NCI-H774 (cell line): Measurements from ENCODE around the gene ARL2BP.
"Not testable (repeated sequence)": the region's sequence is repeated elsewhere in the genome, so short reads cannot be mapped to it uniquely, and the experiment has no call there.

ENCODE experiments used
- DNase-seq: peaks from one replicate; lab custom pipeline; 2025; lab: John Stamatoyannopoulos, UW

ARL2BP gene

DNA sequence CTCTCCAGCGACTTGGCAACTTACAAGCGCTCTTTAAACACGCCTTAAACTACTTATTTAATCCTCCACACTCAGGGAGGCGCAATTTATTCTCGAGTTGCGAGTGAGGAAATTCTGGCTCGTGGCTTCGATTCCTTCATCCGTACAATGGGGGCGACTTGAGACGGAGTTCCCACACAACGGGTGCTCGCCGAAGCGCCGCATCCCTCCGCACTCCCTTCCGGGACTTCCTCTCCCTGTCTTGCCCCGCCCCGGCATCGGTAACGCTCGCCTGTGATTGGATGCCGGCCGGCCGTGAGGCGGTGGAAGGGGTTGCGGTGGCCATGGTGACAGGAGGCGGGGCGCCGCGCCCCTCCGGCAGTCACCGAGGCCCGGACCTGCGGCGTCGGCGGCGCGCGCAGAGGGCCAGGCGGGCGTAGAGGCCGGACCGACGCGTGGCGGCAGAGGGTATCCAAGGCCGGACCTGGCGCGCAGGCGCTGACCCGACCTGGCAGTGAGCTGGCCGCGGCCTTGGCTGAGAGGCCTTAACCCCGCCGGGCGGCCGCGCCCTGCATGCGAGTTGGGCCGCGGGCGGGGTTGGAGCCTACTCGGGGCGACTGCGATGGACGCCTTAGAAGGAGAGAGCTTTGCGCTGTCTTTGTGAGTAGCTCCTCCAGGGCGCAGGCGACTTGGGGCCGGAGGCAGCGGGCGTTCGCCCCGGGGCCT lies at the start of gene ARL2BP:
TSS of gene ARL2BP (plus strand) at position 493 of the 705 bp plus-strand sequence. CDS start at position 602, 109 bp downstream.
- DNase-seq, result peak; percentile 96

DNA sequence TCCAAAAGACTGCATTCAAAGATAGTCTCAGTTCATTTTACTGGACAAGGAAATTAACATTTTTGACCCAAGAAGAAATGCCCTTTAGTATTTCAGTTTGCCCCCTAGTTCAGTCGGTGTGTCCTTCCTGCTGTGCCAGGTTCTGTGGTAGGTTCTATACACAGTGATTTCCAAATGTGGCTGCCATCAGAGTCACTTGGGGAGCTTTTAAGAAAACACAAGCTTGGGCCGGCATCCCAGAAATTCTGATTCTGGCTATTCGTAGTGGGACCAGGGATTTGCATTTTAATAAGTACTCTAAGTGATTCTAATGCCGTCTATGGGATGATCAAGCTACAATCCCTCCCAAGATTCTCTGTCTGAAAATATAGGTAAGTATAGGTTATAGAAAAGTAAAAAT lies 48.8 kb upstream of the ARL2BP start:
- no peak for DNase-seq

DNA sequence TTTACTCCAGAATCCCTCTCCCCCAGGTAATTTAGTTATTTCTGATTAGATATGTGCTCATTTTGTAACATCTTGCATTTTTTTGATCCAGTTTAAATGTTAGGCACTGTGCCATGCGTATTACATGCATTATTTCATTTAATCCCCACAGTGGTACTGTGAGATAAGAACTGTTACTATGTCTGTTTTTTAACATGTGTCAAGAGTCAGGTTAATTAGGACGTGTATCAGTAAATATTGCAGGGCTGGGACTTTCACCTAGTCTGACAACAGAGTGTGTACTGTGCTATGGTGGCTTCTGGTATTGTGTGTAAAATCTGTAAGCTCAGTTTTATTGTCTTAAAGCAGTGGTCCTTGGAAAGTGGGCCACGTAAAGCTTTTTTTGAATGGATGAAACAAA lies 48.3 kb upstream of the ARL2BP start:
- no peak for DNase-seq

DNA sequence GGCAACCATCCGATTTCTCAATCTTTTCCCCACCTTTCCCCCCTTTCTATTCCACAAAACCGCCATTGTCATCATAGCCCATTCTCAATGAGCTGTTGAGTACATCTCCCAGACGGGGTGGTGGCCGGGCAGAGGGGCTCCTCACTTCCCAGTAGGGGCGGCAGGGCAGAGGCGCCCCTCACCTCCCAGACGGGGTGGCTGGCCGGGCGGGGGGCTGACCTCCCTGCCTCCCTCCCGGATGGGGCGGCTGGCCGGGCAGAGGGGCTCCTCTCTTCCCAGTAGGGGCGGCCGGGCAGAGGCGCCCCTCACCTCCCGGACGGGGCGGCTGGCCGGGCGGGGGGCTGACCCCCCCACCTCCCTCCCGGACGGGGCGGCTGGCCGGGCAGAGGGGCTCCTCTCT lies 44.7 kb upstream of the ARL2BP start:
- not testable (repeated sequence) for DNase-seq

DNA sequence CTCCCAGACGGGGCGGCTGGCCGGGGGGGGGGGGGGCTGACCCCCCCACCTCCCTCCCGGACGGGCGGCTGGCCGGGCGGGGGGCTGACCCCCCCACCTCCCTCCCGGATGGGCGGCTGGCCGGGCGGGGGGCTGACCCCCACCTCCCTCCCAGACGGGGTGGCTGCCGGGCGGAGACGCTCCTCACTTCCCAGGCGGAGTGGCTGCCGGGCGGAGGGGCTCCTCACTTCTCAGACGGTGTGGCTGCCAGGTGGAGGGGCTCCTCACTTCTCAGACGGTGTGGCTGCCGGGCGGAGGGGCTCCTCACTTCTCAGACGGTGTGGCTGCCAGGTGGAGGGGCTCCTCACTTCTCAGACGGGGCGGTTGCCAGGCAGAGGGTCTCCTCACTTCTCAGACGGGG lies 44.1 kb upstream of the ARL2BP start:
- not testable (repeated sequence) for DNase-seq

DNA sequence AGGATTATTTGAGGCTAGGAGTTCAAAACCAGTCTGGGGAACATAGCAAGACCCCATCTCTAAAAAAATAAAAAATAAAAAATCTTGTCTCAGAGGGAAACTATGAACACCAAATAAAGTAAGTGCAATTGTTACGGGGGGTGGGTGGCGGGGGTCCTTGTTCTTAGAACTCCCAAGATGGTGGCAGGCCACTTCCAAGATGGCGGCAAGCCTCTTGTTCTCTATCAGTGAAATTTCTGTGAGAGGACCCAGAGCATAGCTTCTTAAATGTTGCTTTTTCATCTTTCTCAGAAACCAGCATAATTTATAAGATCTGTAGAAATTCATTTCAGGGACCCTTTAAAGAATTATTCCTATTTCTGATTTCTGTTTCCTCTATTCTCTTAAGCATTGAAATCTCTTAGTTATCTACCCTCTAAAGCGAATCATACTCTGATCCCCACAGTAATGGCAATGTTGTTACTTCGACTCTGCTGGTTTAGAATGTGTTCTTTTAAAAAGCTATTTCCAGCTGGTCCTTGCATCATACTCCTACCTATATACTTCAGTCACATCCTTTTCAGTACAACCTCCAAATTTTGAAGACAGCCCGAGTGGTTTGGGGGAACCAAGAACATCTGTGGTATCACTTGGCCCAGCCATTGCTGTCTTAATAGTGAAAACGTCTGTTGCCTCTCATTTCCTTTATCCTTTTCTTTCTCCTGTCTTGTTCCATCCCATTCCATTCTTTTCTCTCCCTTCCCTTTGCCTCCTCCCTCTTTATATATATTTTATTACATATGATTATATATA lies 42.8 kb upstream of the ARL2BP start:
- DNase-seq, result no peak

DNA sequence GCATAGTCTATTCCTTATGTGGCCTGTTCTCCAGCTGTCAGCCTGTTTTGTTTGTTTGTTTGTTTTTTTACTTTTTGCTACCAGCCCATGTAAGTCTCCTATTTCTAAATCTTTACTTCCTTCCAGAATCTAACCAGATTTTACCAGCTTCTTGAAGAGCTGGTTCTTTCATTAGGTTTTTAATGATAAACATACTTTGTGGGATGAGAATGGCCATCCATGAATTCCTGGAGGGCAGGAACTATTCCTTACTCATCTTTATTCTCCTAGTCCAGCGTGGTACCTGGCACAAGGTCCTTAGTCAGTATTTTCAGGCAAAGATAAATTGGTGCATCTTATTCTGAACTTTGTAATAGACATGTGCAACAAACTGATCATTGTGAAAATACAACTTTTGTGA lies 41.6 kb upstream of the ARL2BP start:
- no peak for DNase-seq

DNA sequence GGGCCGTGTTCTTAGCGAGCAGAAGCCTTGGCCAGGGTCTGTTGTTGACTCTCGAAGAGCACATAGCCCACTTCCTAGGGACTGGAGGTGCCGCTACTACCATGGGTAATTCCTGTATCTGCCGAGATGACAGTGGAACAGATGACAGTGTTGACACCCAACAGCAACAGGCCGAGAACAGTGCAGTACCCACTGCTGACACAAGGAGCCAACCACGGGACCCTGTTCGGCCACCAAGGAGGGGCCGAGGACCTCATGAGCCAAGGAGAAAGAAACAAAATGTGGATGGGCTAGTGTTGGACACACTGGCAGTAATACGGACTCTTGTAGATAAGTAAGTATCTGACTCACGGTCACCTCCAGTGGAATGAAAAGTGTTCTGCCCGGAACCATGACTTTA lies 40.4 kb upstream of the ARL2BP start:
- DNase-seq, result no peak

DNA sequence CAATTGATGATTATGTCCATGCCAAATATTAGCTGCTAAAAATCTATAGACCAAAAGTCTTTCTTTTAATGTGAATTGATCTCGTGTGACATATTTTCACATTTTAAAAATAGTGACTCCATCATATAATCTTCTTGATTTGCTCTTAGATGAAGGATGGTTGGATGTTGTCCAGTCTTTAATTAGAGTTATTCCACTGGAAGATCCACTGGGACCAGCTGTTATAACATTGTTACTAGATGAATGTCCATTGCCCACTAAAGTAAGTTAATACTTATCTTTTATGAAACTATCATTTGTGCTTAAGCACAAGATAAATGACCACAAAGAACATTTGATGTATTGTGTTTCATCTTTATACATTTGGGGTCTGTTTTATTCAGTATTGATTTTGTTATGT lies 36.1 kb upstream of the ARL2BP start:
- no peak for DNase-seq

DNA sequence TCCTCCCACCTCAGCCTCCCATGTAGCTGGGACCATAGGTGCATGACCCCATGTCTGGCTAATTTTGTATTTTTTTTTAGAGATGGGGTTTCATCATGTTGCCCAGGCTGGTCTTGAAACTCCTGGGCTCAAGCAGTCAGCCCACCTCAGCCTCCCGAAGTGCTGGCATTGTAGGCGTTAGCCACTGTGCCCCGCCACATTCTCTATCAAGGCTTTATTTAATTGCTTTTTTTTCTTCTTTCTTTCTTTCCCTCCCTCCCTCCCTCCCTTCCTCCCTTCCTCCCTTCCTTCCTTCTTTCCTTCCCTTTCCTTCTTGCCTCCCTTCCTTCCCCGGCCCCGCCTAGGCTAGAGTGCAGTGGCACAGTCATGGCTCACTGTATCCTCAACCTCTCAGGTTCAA lies 35.3 kb upstream of the ARL2BP start:
- DNase-seq, result no peak

DNA sequence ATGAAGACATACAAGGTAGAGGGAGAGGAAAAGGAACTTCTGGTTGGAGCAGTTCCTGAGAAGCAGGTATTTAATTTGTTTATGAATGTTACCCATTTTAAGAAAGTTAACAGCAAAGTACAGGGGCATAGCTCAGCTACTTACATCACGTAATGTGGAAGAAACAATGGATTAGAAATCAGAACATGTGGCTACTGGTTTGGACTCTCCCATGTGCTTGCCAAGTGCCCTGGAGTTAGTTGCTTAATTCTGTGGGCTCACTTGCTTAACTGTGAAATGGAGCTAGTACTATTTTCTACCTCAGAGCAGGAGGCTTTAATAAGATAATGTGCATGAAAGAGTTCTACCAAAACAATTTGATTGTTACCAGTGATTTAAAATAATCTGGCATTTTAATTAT lies 31.6 kb upstream of the ARL2BP start:
- DNase-seq, result no peak

DNA sequence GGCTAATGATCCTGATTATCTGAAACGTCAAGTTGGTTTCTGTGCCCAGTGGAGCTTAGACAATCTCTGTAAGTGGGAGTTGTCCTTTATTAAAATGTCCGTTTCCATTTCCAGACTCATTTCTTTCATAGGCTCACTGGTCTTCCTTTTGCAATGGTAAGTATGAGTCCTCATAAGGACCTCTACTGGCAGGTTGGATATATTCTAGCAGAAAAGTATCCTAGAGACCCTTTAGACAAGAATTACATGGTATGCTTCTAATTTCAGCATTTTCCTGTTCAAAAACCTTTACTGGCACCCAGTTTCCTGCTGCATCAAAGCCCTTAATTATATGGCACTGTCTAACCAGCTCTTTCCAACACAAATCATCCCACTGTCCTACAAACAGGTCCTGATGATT lies 28.1 kb upstream of the ARL2BP start:
- no peak for DNase-seq

DNA sequence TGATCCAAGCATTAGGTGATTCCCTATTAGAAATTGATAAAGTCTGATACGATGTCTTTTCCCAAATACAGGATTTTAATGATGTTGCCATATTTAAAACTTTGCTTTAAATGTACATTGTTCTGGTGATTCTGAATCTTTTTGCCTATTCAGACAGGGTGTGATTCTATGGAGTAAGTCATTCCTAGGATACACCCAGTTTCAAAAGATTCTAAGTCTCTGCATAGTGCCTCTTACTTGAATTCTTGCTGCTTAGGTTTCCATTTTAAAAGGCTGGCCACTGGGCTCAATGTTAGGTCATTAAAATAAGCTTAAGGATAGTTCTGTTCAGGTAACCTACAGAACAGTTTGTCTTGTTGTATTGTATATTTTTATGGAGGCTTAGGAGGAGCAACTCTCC lies 22.0 kb upstream of the ARL2BP start:
- no peak for DNase-seq

DNA sequence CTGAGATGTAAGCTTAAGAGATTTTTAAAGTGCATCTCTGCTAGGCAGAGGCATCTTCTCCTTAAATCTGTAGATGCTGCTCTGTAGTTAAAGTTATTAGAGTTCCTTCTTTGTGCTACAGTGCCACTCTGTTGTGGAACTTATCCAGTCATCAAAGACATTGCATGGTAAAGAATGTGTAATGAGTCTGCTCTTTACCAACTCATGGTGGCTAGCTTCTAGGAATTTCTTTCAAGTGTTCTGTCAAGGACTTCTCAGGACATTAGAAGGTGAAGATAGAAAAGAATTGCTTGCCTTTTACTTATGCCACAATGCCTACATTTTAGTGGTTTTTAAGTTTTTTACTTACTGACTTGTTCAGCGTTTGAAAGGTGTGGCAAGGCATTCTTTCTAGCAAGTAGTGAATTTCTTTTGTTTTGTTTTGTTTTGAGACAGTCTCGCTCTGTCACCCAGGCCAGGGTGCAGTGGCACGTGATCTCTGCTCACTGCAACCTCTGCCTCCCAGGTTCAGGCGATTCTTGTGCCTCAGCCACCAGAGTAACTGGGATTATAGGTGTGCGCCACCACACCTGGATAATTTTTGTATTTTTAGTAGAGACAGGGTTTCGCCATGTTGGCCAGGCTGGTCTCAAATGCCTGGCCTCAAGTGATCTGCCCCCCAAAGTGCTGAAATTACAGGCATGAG lies 20.3 kb upstream of the ARL2BP start:
- no peak for DNase-seq

DNA sequence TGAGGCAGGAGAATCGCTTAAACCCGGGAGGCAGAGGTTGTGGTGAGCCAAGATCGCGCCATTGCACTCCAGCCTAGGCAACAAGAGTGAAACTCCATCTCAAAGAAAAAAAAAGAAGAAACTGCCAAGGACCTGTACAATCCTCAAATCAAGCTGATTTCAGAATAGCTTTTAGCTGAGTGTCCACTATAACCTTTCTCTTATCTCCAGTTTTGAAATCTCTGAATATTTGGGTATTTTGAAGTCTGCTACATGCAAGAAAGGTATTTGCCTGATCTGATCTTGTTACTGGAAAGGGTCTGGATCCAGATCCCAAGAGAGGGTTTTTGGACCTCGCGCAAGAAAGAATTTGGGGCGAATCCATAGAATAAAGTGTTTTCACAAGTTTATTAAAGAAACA lies 19.1 kb upstream of the ARL2BP start:
- no peak for DNase-seq

DNA sequence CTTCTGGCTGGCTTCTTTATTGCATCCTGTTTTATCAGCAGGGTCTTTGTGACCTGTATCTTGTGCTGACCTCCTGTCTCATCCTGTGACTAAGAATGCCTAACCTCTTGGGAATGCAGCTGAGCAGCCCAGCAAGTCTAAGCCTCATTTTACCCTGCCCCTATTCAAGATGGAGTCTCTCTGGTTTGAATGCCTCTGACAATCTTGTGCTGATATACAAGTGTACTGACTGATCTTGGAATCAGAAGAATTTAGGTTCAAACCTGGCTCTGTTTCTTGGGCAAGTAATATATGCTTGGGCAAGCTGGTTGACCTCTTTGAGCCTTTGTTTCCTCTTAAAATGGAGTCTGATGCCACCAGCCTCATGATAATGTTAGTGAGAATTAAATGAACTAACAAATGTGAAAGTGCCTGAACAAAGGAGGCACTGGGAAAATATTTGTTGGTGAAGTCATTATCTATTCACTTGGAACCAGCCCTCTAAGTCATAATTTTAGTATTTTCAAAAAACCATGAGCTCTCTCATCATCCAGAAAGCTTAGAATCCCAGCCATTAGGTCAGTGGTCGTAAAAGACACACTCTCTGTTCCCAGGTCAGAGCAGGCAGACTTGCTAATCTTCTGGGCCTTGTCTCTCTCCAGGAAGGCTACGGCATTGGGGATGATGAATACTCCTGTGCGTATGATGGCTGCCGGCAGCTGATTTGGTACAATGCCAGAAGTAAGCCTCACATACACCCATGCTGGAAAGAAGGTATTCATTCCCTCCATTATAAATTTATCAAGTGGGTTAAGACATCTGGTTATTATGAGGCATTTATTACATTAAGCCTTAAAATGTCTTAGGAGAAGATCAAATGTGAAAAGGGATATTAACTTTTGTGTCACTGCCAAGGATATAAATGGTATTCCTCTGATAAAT lies 18.1 kb upstream of the ARL2BP start:
- DNase-seq, result no peak

DNA sequence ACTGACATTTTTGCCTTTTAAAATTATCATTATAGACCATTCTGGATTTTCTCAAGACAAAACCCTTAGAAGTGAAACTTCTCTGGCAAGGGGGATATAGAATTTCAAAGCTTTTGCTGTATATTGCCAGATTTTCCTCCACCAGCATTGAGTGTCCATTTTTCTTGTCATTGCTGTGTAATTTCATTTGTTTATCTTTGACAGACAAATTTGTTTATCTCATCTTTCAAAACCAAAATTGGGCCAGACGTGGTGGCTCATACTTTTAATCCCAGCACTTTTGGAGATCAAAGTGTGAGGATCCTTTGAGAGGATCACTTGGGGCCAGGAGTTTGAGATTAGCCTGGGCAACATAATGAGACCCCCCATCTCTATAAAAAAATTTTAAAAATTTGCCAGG lies 16.0 kb upstream of the ARL2BP start:
- no peak for DNase-seq

DNA sequence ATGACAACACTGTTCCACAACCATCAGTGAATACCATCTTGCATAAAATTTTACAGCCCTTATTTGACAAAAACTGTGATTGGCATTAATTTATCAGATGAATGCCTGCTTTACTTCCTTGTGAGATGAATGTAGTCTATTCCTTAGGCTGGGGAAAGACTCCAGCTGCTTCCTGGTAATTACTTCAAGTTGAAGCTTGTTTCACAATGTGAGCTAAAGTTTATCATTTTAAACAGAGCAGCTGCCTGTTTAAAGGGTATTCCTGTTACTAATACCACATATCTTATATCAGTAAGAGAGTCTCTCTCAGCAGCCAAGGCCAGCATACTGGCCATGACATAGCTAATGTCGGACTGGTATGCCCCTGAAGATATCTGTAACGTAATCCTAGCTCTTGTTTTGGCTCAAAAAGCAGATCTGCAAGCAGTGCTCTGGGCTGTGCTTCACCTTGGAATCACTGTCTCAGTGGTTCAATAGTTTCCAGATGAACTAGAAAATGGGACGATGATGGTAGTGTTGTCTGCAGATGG lies 13.2 kb upstream of the ARL2BP start:
- no peak for DNase-seq

DNA sequence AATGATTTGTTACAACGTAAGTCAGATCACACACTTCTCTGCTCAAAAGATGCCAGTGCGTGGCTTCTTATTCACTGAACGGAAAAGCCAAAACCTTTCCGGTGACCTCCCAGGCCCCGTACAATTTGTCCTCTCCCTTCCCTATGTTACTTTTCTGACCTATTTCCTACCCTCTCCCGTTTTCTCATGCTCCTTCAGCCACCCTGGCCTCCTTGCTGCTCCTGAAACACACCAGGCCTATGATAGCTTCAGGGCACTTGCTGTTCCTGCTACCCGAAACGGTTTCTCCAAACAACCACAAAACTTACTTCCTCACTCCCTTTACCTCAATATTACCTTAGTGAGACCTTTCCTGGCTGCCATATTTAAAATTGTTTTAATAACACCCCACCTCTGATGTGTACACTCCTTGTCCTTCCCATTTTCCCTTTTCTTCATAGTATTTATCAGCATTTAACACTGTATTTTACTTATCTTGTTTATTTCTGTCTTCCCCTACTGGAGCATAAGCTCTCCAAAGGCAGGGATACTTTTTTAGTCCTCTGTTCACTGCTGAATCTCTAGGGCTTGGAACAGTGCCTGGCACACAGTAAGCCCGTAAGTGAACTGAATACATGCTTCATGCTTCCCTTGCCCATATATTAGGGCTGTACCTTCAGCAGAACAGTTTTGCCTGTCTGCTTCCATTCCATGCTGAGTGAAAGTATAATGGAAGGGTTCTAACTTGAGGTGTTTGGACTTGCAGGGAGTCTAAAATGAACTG lies 10.9 kb upstream of the ARL2BP start:
- no peak for DNase-seq

DNA sequence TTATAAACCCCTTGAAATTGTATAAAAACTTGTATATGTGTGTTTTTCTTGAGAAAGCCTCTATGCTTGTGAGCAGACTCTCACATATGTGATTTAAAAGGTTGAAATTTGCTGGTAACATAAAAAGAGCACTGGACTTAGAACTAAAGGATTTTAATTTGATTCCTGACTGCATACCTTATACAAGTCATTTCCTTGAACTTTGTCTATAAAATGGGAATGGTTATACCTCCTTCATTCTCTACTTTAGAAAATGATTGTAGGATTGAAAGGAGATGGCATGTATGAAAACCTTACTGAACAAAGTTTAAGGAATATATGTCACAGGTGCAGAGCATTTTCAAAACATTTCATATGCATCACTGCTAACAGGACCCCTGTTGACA lies 10.4 kb upstream of the ARL2BP start:
- DNase-seq, result no peak
